Mucosa of rectum (tissue), 2 donors: ENCODE data around the gene ABCA8.

ENCODE experiments used
- H3K27ac ChIP-seq, 2 donors: one replicate each; pipeline ENCODE4 v1.7.0; 2013; ENCODE audit warnings: inconsistent platforms in 2 of 2, low read depth in 2 of 2, low read length in 2 of 2
- H3K27me3 ChIP-seq, 2 donors: one replicate each; pipeline ENCODE4 v1.7.0; 2013; ENCODE audit warnings: low read length in 2 of 2; ENCODE audit not compliant: control insufficient read depth in 2 of 2, insufficient read depth in 2 of 2
- H3K36me3 ChIP-seq, 2 donors: one replicate each; pipeline ENCODE4 v1.7.0; 2013; ENCODE audit warnings: low read length in 2 of 2; ENCODE audit not compliant: control insufficient read depth in 2 of 2, insufficient read depth in 2 of 2
- H3K4me1 ChIP-seq, 2 donors: one replicate each; pipeline ENCODE4 v1.7.0; 2013; ENCODE audit warnings: low read length in 2 of 2, mild to moderate bottlenecking in 1 of 2; ENCODE audit not compliant: control insufficient read depth in 2 of 2, insufficient read depth in 2 of 2
- H3K4me3 ChIP-seq, 2 donors: one replicate each; pipeline ENCODE4 v1.7.0; 2013; ENCODE audit warnings: low read length in 2 of 2
- H3K9ac ChIP-seq, 2 donors: one replicate each; pipeline ENCODE4 v1.7.0; 2013; ENCODE audit warnings: low read length in 2 of 2, low read depth in 1 of 2, mild to moderate bottlenecking in 1 of 2
- H3K9me3 ChIP-seq, 2 donors: one replicate each; pipeline ENCODE4 v1.7.0; 2013; ENCODE audit warnings: low read length in 2 of 2; ENCODE audit not compliant: control insufficient read depth in 2 of 2
- donor health status: healthy.
- donor health status: Normal muscosa, but diverticular disease.

Gene ABCA8

GRCh38 chr17:68906638-68907037, 48.6 kb downstream of the ABCA8 start:
- Histone ChIP-seq H3K27ac (no peak overlapping the region), H3K4me3 (no peak overlapping the region), H3K27me3 (no peaks in the 10 kb centered on the region), H3K36me3 (no peaks in the 10 kb centered on the region), H3K9ac (no peak overlapping the region), H3K4me1 (peaks cover 0 to 2% of the 10 kb centered on the region in 2 donors), H3K9me3 (no peaks in the 10 kb centered on the region)

GRCh38 chr17:68903286-68903685, 51.9 kb downstream of the ABCA8 start:
- Histone ChIP-seq H3K4me1 (no peaks in the 10 kb centered on the region), H3K4me3 (no peak overlapping the region), H3K9ac (no peak overlapping the region), H3K27me3 (no peaks in the 10 kb centered on the region), H3K36me3 (no peaks in the 10 kb centered on the region), H3K9me3 (no peaks in the 10 kb centered on the region), H3K27ac (no peak overlapping the region)

GRCh38 chr17:68897557-68897956, 57.6 kb downstream of the ABCA8 start:
- Histone ChIP-seq H3K27ac (no peak overlapping the region), H3K9ac (no peak overlapping the region), H3K4me3 (no peak overlapping the region), H3K36me3 (no peaks in the 10 kb centered on the region), H3K27me3 (no peaks in the 10 kb centered on the region), H3K4me1 (no peaks in the 10 kb centered on the region), H3K9me3 (no peaks in the 10 kb centered on the region)

- Histone ChIP-seq H3K9me3 (no peaks in the 10 kb centered on the region), H3K4me1 (no peaks in the 10 kb centered on the region), H3K9ac (no peak overlapping the region), H3K36me3 (no peaks in the 10 kb centered on the region), H3K27me3 (no peaks in the 10 kb centered on the region), H3K27ac (no peak overlapping the region), H3K4me3 (no peak overlapping the region)
These were observed 62.5 kb downstream of the ABCA8 start for GRCh38 chr17:68892658-68893057.

- H3K27me3 ChIP-seq, result no peaks in the 10 kb centered on the region
- no peaks in the 10 kb centered on the region for H3K9me3 ChIP-seq
- no peak overlapping the region for H3K9ac ChIP-seq
- no peaks in the 10 kb centered on the region for H3K4me1 ChIP-seq
- H3K36me3 ChIP-seq, result no peaks in the 10 kb centered on the region
- H3K4me3 ChIP-seq, result no peak overlapping the region
- H3K27ac ChIP-seq, result no peak overlapping the region
These were observed 63.0 kb downstream of the ABCA8 start for GRCh38 chr17:68892193-68892592.

- Histone ChIP-seq H3K4me3 (no peak overlapping the region), H3K9me3 (no peaks in the 10 kb centered on the region), H3K36me3 (peaks cover under 1 to 2% of the 10 kb centered on the region in 2 donors), H3K27me3 (no peaks in the 10 kb centered on the region), H3K4me1 (no peaks in the 10 kb centered on the region), H3K9ac (no peak overlapping the region), H3K27ac (no peak overlapping the region)
These were observed 68.8 kb downstream of the ABCA8 start for GRCh38 chr17:68886401-68886800.

- Histone ChIP-seq H3K9me3 (no peaks in the 10 kb centered on the region), H3K27me3 (no peaks in the 10 kb centered on the region), H3K4me1 (no peaks in the 10 kb centered on the region), H3K4me3 (no peak overlapping the region), H3K9ac (no peak overlapping the region), H3K36me3 (peaks cover 3 to 6% of the 10 kb centered on the region in 2 donors), H3K27ac (no peak overlapping the region)
These were observed 70.3 kb downstream of the ABCA8 start for GRCh38 chr17:68884888-68885287.

- H3K9me3 ChIP-seq, result peaks cover 0 to 3% of the 10 kb centered on the region in 2 donors
- H3K27me3 ChIP-seq, result no peaks in the 10 kb centered on the region
- H3K36me3 ChIP-seq, result peaks cover 3 to 6% of the 10 kb centered on the region in 2 donors
- H3K4me3 ChIP-seq, result no peak overlapping the region
- H3K9ac ChIP-seq, result no peak overlapping the region
- H3K27ac ChIP-seq, result no peak overlapping the region
- H3K4me1 ChIP-seq, result no peaks in the 10 kb centered on the region
These were observed 76.8 kb downstream of the ABCA8 start for GRCh38 chr17:68878226-68878885.

- Histone ChIP-seq H3K36me3 (no peaks in the 10 kb centered on the region), H3K9me3 (peaks cover 0 to 2% of the 10 kb centered on the region in 2 donors), H3K27me3 (no peaks in the 10 kb centered on the region), H3K4me3 (no peak overlapping the region), H3K4me1 (no peaks in the 10 kb centered on the region), H3K27ac (no peak overlapping the region), H3K9ac (no peak overlapping the region)
These were observed 83.7 kb downstream of the ABCA8 start for GRCh38 chr17:68871447-68871846.

- H3K9ac ChIP-seq, result no peak overlapping the region
- no peaks in the 10 kb centered on the region for H3K4me1 ChIP-seq
- H3K4me3 ChIP-seq, result no peak overlapping the region
- H3K9me3 ChIP-seq, result peaks cover 0 to 2% of the 10 kb centered on the region in 2 donors
- no peaks in the 10 kb centered on the region for H3K36me3 ChIP-seq
- no peaks in the 10 kb centered on the region for H3K27me3 ChIP-seq
- no peak overlapping the region for H3K27ac ChIP-seq
These were observed 84.2 kb downstream of the ABCA8 start for GRCh38 chr17:68870976-68871375.
